ENCODE results near the gene DDTL. TPM values are rescaled to one million over a fixed set of nuclear protein-coding genes. Genes with fewer than 3 reads are reported as not detected.
A peak's percentile ranks its signal among the peaks of the same experiment; 100 is the strongest.

DDTL gene
- total RNA-seq, 5 donors from 2014 or later (not counting 1 experiment from before 2014, with no cell fraction given), result 3.5 to 7.7 (median 3.9) TPM; not detected in 1

GRCh38 chr22:24006914-24007214 is 40.2 kb downstream of the DDTL start:
- H3K27me3 ChIP-seq (replicated peaks in 1 of 2; ENCODE audit: control insufficient read depth in 2 of 2, extremely low read depth in 1 of 2, insufficient read depth in 2 of 2, low read length in 1 of 2), result peaks cover 0 to 42% of the 10 kb centered on the region in 2 experiments
- H3K4me3 Mint-ChIP-seq, result no peak overlapping the region
- no peak overlapping the region for H3K4me3 ChIP-seq (ENCODE audit: control insufficient read depth in 1 of 2, extremely low read depth in 1 of 2, low read length in 1 of 2)
- no peak overlapping the region for H3K27ac Mint-ChIP-seq
- H3K36me3 Mint-ChIP-seq, result no peaks in the 10 kb centered on the region
- no peaks in the 10 kb centered on the region for H3K9me3 Mint-ChIP-seq
- H3K4me1 Mint-ChIP-seq, result peaks cover 9 to 19% (median 12%) of the 10 kb centered on the region in 3 donors
- H3K27me3 Mint-ChIP-seq, result peaks cover 3 to 4% of the 10 kb centered on the region in 2 donors
- no peaks in the 10 kb centered on the region for H3K9me3 ChIP-seq
- POLR2A ChIA-PET, result interaction anchor here in 1 of 2 donors (0.6 kb wide), 1 partner anchor 209 kb away, joined by 3 read pairs; no protein-coding TSS in a partner anchor
- H3K36me3 ChIP-seq (ENCODE audit: control insufficient read depth in 2 of 2, extremely low read depth in 1 of 2, insufficient read depth in 1 of 2, low read length in 1 of 2), result no peaks in the 10 kb centered on the region
- ATAC-seq (replicated peaks in 1 of 4) (no peak), DNase-seq (no peak)
- CTCF ChIA-PET, result interaction anchor here in 1 of 2 donors (0.6 kb wide), 1 partner anchor 148 kb away, joined by 4 read pairs; no protein-coding TSS in a partner anchor
- H3K4me1 ChIP-seq (ENCODE audit: control insufficient read depth in 1 of 2, extremely low read depth in 1 of 2, insufficient read depth in 2 of 2, low read length in 2 of 2), result peaks cover 0 to 7% of the 10 kb centered on the region in 2 experiments
- 87% methylated on average over 6 of the region's 6 CpGs for WGBS (ENCODE audit: insufficient coverage)
- no peak overlapping the region for H3K27ac ChIP-seq (ENCODE audit: low read length)

- peaks cover 13 to 25% (median 15%) of the 10 kb centered on the region in 3 donors for H3K4me1 Mint-ChIP-seq
- H3K9me3 ChIP-seq, result no peaks in the 10 kb centered on the region
- ChIA-PET POLR2A (no interaction called here), CTCF (no interaction called here)
- H3K4me3 Mint-ChIP-seq, result no peak overlapping the region
- no peak for DNase-seq
- H3K27ac ChIP-seq (ENCODE audit: low read length), result no peak overlapping the region
- H3K4me1 ChIP-seq (ENCODE audit: control insufficient read depth in 1 of 2, extremely low read depth in 1 of 2, insufficient read depth in 2 of 2, low read length in 2 of 2), result peaks cover 2 to 10% of the 10 kb centered on the region in 2 experiments
- H3K27me3 Mint-ChIP-seq, result no peaks in the 10 kb centered on the region
- no peak for ATAC-seq (replicated peaks in 1 of 4)
- no peaks in the 10 kb centered on the region for H3K36me3 ChIP-seq (ENCODE audit: control insufficient read depth in 2 of 2, extremely low read depth in 1 of 2, insufficient read depth in 1 of 2, low read length in 1 of 2)
- H3K36me3 Mint-ChIP-seq, result no peaks in the 10 kb centered on the region
- no peak overlapping the region for H3K27ac Mint-ChIP-seq
- H3K9me3 Mint-ChIP-seq, result no peaks in the 10 kb centered on the region
- 76% methylated on average over 6 of the region's 8 CpGs for WGBS (ENCODE audit: insufficient coverage)
- no peak overlapping the region for H3K4me3 ChIP-seq (ENCODE audit: control insufficient read depth in 1 of 2, extremely low read depth in 1 of 2, low read length in 1 of 2)
- peaks cover 0 to 37% of the 10 kb centered on the region in 2 experiments for H3K27me3 ChIP-seq (replicated peaks in 1 of 2; ENCODE audit: control insufficient read depth in 2 of 2, extremely low read depth in 1 of 2, insufficient read depth in 2 of 2, low read length in 1 of 2)
Observed at GRCh38 chr22:24007253-24008021, 40.7 kb downstream of the DDTL start.

GRCh38 chr22:24008022-24008283 is 41.3 kb downstream of the DDTL start:
- Histone ChIP-seq H3K9me3 (no peaks in the 10 kb centered on the region), H3K27ac (ENCODE audit: low read length) (no peak overlapping the region), H3K27me3 (replicated peaks in 1 of 2; ENCODE audit: control insufficient read depth in 2 of 2, extremely low read depth in 1 of 2, insufficient read depth in 2 of 2, low read length in 1 of 2) (peaks cover 0 to 36% of the 10 kb centered on the region in 2 experiments), H3K4me3 (ENCODE audit: control insufficient read depth in 1 of 2, extremely low read depth in 1 of 2, low read length in 1 of 2) (no peak overlapping the region), H3K4me1 (ENCODE audit: control insufficient read depth in 1 of 2, extremely low read depth in 1 of 2, insufficient read depth in 2 of 2, low read length in 2 of 2) (peaks cover 3 to 15% of the 10 kb centered on the region in 2 experiments), H3K36me3 (ENCODE audit: control insufficient read depth in 2 of 2, extremely low read depth in 1 of 2, insufficient read depth in 1 of 2, low read length in 1 of 2) (no peaks in the 10 kb centered on the region)
- no peak for ATAC-seq (replicated peaks in 1 of 4)
- whole genome bisulfite sequencing (ENCODE audit: insufficient coverage), result 67% methylated on average over 1 of the region's 1 CpG
- ChIA-PET CTCF (no interaction called here), POLR2A (interaction anchor here in 1 of 2 donors (0.7 kb wide), 1 partner anchor 312 kb away, joined by 3 read pairs; no protein-coding TSS in a partner anchor)
- Mint-ChIP-seq H3K36me3 (no peaks in the 10 kb centered on the region), H3K4me3 (no peak overlapping the region), H3K4me1 (peaks cover 15 to 27% (median 17%) of the 10 kb centered on the region in 3 donors), H3K9me3 (no peaks in the 10 kb centered on the region), H3K27ac (no peak overlapping the region), H3K27me3 (no peaks in the 10 kb centered on the region)
- DNase-seq, result no peak

- no CpG with 5 or more reads among the region's 6 CpGs for WGBS (ENCODE audit: insufficient coverage)
- Mint-ChIP-seq H3K4me3 (no peak overlapping the region), H3K9me3 (no peaks in the 10 kb centered on the region), H3K36me3 (no peaks in the 10 kb centered on the region), H3K27ac (no peak overlapping the region), H3K27me3 (no peaks in the 10 kb centered on the region), H3K4me1 (peaks cover 20 to 32% (median 22%) of the 10 kb centered on the region in 3 donors)
- ATAC-seq (replicated peaks in 1 of 4) (no peak), DNase-seq (no peak)
- POLR2A ChIA-PET, result interaction anchor here (0.6 to 0.7 kb wide), 3 partner anchors 169 to 352 kb away, joined by 3 to 7 read pairs (median 5); no protein-coding TSS in a partner anchor
- CTCF ChIA-PET, result no interaction called here
- no peaks in the 10 kb centered on the region for H3K36me3 ChIP-seq (ENCODE audit: control insufficient read depth in 2 of 2, extremely low read depth in 1 of 2, insufficient read depth in 1 of 2, low read length in 1 of 2)
- peaks cover 0 to 32% of the 10 kb centered on the region in 2 experiments for H3K27me3 ChIP-seq (replicated peaks in 1 of 2; ENCODE audit: control insufficient read depth in 2 of 2, extremely low read depth in 1 of 2, insufficient read depth in 2 of 2, low read length in 1 of 2)
- H3K4me1 ChIP-seq (ENCODE audit: control insufficient read depth in 1 of 2, extremely low read depth in 1 of 2, insufficient read depth in 2 of 2, low read length in 2 of 2), result peaks cover 3 to 17% of the 10 kb centered on the region in 2 experiments
- no peak overlapping the region for H3K27ac ChIP-seq (ENCODE audit: low read length)
- no peaks in the 10 kb centered on the region for H3K9me3 ChIP-seq
- H3K4me3 ChIP-seq (ENCODE audit: control insufficient read depth in 1 of 2, extremely low read depth in 1 of 2, low read length in 1 of 2), result no peak overlapping the region
Observed at GRCh38 chr22:24008381-24009226, 41.9 kb downstream of the DDTL start.

GRCh38 chr22:24009227-24010017 is 42.7 kb downstream of the DDTL start:
- WGBS (ENCODE audit: insufficient coverage), result 95% methylated on average over 7 of the region's 7 CpGs
- CTCF ChIA-PET, result interaction anchor here in 1 of 2 donors (1.7 kb wide), 1 partner anchor 148 kb away, joined by 4 read pairs; no protein-coding TSS in a partner anchor
- DNase-seq (no peak), ATAC-seq (replicated peaks in 1 of 4) (no peak)
- Mint-ChIP-seq H3K36me3 (no peaks in the 10 kb centered on the region), H3K27ac (peak overlapping the region in 1 of 2 donors; percentile 62), H3K9me3 (no peaks in the 10 kb centered on the region), H3K4me1 (peaks cover 25 to 39% (median 28%) of the 10 kb centered on the region in 3 donors), H3K4me3 (peak overlapping the region in 1 of 3 donors; percentile 59), H3K27me3 (no peaks in the 10 kb centered on the region)
- POLR2A ChIA-PET, result interaction anchor here (0.6 kb wide), 3 partner anchors 38 to 351 kb away, joined by 3 to 7 read pairs (median 5); no protein-coding TSS in a partner anchor
- no peaks in the 10 kb centered on the region for H3K9me3 ChIP-seq
- H3K27ac ChIP-seq (ENCODE audit: low read length), result no peak overlapping the region
- H3K4me1 ChIP-seq (ENCODE audit: control insufficient read depth in 1 of 2, extremely low read depth in 1 of 2, insufficient read depth in 2 of 2, low read length in 2 of 2), result peaks cover 3 to 17% of the 10 kb centered on the region in 2 experiments
- H3K27me3 ChIP-seq (replicated peaks in 1 of 2; ENCODE audit: control insufficient read depth in 2 of 2, extremely low read depth in 1 of 2, insufficient read depth in 2 of 2, low read length in 1 of 2), result peaks cover 0 to 25% of the 10 kb centered on the region in 2 experiments
- no peak overlapping the region for H3K4me3 ChIP-seq (ENCODE audit: control insufficient read depth in 1 of 2, extremely low read depth in 1 of 2, low read length in 1 of 2)
- no peaks in the 10 kb centered on the region for H3K36me3 ChIP-seq (ENCODE audit: control insufficient read depth in 2 of 2, extremely low read depth in 1 of 2, insufficient read depth in 1 of 2, low read length in 1 of 2)

Data from T-cell (primary cell).